ENCODE measurements around the gene TM9SF2. TPM values are rescaled to one million over a fixed set of nuclear protein-coding genes. Genes with fewer than 3 reads are reported as not detected.
A peak's percentile ranks its signal among the peaks of the same experiment; 100 is the strongest.

Gene TM9SF2
- polyA plus RNA-seq, 12 donors = 76.5 to 111 (median 86.5) TPM; not detected in 1

DNA sequence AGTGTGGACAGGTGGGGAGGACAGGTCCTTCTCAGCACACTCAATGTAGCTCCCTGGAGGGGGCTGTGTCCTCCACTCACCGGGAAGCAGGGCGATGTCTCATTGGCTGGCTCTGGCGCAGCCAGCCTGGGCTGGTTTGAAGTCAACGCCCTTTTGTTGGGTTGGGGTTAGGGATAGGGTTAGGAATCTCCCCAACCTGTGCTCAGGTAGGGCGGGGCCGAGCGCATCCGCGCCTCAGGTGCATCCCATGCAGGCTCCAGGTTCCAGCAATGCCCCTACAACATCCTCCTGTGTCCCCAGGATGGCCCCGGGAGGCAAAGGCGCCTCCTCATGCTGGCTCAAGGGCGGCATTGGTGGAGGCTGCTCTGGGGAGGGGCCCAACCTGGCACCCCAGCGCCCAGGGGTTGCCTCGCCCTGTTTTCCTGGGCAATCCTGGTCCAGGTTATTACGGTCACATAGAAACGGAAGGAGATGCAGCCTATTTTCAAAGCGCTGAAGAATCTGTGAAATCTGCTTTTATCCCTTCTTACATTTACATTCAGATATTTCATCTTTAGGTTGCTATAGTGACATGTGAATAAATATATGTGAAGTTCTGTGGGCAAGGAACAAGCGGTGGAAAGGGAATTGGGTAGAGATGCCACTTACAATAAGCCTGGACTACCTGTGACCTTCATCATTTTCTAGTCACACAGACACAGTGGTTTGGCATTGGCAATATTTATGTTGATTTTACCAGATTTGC lies 74.3 kb downstream of the TM9SF2 start:
- DNase-seq = no peak

- DNase-seq = no peak
Observed at GRCh38 chr13:99577934-99578917, 77.0 kb downstream of the TM9SF2 start.

- no peak for DNase-seq
Observed at GRCh38 chr13:99580500-99581268, 79.4 kb downstream of the TM9SF2 start.

DNA sequence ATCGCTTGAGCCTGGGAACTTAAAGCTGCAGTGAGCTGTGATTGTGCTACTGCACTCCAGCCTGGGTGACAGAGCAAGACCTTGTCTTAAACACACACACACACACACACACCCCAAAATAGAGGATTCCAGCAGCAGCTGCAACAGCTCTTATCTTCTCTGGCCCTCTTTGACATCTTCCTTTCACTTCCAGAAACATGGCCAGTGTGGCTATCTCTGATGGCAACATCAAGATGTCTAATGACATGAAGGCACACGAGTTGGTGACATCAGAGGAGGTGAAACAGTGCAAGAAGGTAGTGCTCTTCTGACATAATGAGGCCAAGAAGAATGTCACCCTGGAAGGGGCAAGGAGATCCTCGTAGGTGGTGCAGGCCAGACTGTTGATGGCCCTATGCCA lies 81.2 kb downstream of the TM9SF2 start:
- no peak for DNase-seq

GRCh38 chr13:99585609-99586008 lies 84.3 kb downstream of the TM9SF2 start:
- DNase-seq = no peak

- DNase-seq = no peak
Observed at GRCh38 chr13:99587021-99587420, 85.7 kb downstream of the TM9SF2 start.

DNA sequence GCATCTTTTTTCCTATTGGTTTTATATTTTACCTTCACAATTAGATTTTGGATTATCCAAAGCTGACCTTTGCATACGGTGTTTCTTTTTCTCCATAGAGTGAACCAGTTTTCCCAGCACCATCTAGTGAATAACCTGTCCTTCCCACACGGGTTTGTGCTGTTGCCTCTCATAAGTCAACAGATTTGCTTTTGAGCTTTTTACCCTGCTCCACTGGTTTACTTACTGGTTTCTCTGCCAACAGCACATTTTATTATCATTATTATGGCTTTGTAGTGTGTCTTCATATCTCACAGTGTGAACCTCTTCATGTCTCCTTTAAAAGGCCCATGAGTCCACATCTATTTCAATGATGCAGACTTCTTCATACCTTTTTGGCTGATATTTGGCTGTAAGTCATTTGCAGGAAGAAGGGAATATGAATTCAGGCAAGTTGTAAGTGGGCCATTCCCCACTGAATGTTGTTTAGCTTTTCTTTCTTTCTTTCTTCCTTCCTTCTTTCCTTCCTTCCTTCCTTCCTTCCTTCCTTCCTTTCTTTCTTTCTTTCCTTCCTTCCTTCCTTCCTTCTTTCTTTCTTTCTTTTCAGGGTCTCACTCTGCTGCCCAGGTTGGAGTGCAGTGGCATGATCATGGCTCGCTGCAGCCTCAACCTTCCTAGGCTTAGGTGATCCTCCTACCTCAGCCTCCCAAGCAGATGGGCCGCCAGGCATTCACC lies 86.8 kb downstream of the TM9SF2 start:
- no peak for DNase-seq

- no peak for DNase-seq
Observed at GRCh38 chr13:99589575-99589974, 88.3 kb downstream of the TM9SF2 start.

GRCh38 chr13:99590519-99591011 lies 89.3 kb downstream of the TM9SF2 start:
- no peak for DNase-seq

- no peak for DNase-seq
Observed at GRCh38 chr13:99596180-99596579, 94.9 kb downstream of the TM9SF2 start.

DNA sequence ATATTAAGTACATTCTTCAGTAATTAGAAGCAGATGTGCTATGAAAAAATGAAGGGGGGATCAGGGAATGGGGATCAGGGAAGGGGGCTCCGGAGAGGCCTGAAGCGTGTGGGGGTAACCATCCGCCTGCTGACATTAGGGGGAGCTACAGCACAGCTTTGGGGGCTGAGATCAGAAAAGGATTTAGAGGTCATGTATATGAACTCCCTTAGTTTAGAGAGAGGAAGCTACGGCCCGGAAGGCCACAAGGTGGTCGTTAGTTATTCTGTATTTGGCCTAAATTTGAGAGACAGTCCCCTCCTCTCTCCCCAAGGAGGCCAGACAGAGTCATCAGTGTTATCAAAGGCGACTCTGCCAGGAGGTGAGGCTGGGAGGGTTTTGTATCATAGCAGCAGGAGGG lies 99.0 kb downstream of the TM9SF2 start:
- DNase-seq = no peak

DNA sequence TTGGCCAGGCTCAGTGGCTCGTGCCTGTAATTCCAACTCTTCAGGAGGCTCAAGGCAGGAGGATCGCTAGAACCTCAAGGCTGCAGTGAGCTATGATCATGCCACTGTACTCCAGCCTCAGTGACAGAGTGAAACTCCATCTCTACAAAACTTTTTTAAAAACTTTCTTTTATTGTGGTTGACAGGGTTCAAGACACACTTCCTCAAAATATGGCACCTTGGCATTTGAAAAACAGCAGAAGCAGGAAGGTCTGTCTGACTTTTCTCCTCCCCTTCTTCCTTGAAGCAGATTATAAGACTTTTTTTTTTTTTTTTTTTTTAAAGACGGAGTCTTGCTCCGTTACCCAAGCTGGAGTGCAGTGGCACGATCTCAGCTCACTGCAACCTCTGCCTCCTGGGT lies 100.3 kb downstream of the TM9SF2 start:
- no peak for DNase-seq

DNA sequence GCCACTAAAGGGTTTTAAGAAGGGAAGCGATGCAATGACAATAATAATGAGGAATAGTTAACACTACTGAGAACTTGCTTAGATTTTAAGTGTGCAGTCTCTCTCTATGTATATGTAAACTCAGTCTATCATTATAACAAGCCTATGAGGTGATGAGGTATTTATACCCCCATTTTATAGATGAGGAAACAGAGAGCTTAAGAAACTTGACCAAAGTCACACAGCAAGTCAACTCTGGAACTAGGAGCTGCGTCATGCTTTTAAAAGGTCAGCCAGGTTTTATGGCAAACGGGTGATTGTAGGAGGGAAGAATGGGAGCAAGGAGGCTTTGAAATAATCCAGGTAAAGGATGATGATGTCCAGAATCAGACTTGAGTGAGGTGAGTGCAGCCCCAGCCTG lies 103.4 kb downstream of the TM9SF2 start:
- DNase-seq = no peak

GRCh38 chr13:99605420-99606323 lies 104.4 kb downstream of the TM9SF2 start:
- no peak for DNase-seq

- DNase-seq = peak; percentile 86
Observed at GRCh38 chr13:99606324-99607066, 105.2 kb downstream of the TM9SF2 start, which contains the start of gene CLYBL. Gene CLYBL, plus strand, starts transcription at chr13:99606690.

GRCh38 chr13:99608345-99608744 lies 107.1 kb downstream of the TM9SF2 start:
- DNase-seq = no peak

- no peak for DNase-seq
Observed at GRCh38 chr13:99610702-99611289, 109.5 kb downstream of the TM9SF2 start.

Data from muscle of arm (tissue), 12 donors.